MCF 10A (cell line): ENCODE measurements around the gene GVQW3. TPM values are rescaled to one million over a fixed set of nuclear protein-coding genes. Genes with fewer than 3 reads are reported as not detected.

Experiments
- BruUV-seq: library from RNA; stranded (reverse); fragments of 400-500 nt; replicated peaks from 2 replicates; lab custom pipeline; 2021; lab: Mats Ljungman, UMichigan
- CTCF ChIA-PET: fragments of 300-600 bp; sonication (Branson Sonifier 250); formaldehyde crosslinking; extraction: SDS; loops from one replicate; lab custom pipeline; 2021; ENCODE audit warnings: antibody characterized with exemption, inconsistent platforms; lab: Yijun Ruan, JAX
- POLR2A ChIA-PET: fragments of 300-600, 350-650 bp; sonication (Branson Sonifier 250); formaldehyde crosslinking; extraction: SDS; loops from one replicate; lab custom pipeline; 2020; ENCODE audit warnings: antibody characterized with exemption, inconsistent platforms; lab: Yijun Ruan, JAX
- DNase-seq: peaks from one replicate; pipeline ENCODE4 v3.0.0-alpha.2; 2018; ENCODE audit not compliant: unreplicated experiment
- H3K27ac Mint-ChIP-seq: one replicate; pipeline ENCODE4 v1.8.0; 2022; ENCODE audit warnings: mild to moderate bottlenecking, low read depth, mixed read lengths; ENCODE audit not compliant: unreplicated experiment
- H3K27me3 Mint-ChIP-seq: one replicate; pipeline ENCODE4 v1.8.0; 2022; ENCODE audit warnings: mixed read lengths; ENCODE audit not compliant: insufficient read depth, unreplicated experiment
- H3K36me3 Mint-ChIP-seq: one replicate; pipeline ENCODE4 v1.8.0; 2022; ENCODE audit warnings: mild to moderate bottlenecking, moderate library complexity, mixed read lengths; ENCODE audit not compliant: insufficient read depth, unreplicated experiment
- H3K4me1 Mint-ChIP-seq: one replicate; pipeline ENCODE4 v1.8.0; 2022; ENCODE audit warnings: mixed read lengths; ENCODE audit not compliant: insufficient read depth, unreplicated experiment
- H3K4me3 Mint-ChIP-seq: one replicate; pipeline ENCODE4 v1.8.0; 2022; ENCODE audit warnings: mild to moderate bottlenecking, moderate library complexity, mixed read lengths; ENCODE audit not compliant: unreplicated experiment
- H3K9me3 Mint-ChIP-seq: one replicate; pipeline ENCODE4 v1.8.0; 2022; ENCODE audit warnings: mixed read lengths; ENCODE audit not compliant: unreplicated experiment
- CTCF ChIP-seq: fragments of 200-600 bp; IDR thresholded peaks from one replicate; pipeline ENCODE4 v1.8.0; 2022; ENCODE audit warnings: antibody characterized with exemption, mild to moderate bottlenecking; ENCODE audit not compliant: unreplicated experiment
- intact Hi-C: fragments of 100-400 bp; cut with micrococcal nuclease; formaldehyde crosslinking; loops from 2 replicates; pipeline ENCODE4 v1.14.1; 2022
- total RNA-seq: library from RNA; stranded (reverse); gene quantifications from 2 replicates; pipeline ENCODE4 v1.2.3, GENCODE V29; 2022

Gene GVQW3
- total RNA-seq, 1 experiment from 2014 or later: 1.5 TPM

- Mint-ChIP-seq H3K27ac (no peak overlapping the region), H3K27me3 (no peaks in the 10 kb centered on the region), H3K4me1 (no peaks in the 10 kb centered on the region), H3K9me3 (no peaks in the 10 kb centered on the region), H3K36me3 (no peaks in the 10 kb centered on the region), H3K4me3 (no peak overlapping the region)
- intact Hi-C loops: no loop called here
- POLR2A ChIA-PET: no interaction called here
- BruUV-seq: no TSS peak
- no peak for DNase-seq
- TF ChIP-seq CTCF: no peak
- CTCF ChIA-PET: interaction anchor here (0.6 to 1.0 kb wide), 2 partner anchors 14 to 550 kb away, joined by 3 to 4 read pairs; no protein-coding TSS in a partner anchor
These were observed 25.2 kb downstream of the GVQW3 start for GRCh38 chr11:76406359-76406758.

GRCh38 chr11:76408171-76408965, 27.2 kb downstream of the GVQW3 start:
- no peak overlapping the region for H3K4me3 Mint-ChIP-seq
- no peaks in the 10 kb centered on the region for H3K9me3 Mint-ChIP-seq
- ChIA-PET POLR2A (interaction anchor here (0.5 to 1.3 kb wide), 3 partner anchors 22 to 36 kb away, joined by 3 to 5 read pairs (median 3); no protein-coding TSS in a partner anchor), CTCF (no interaction called here)
- no peak for TF ChIP-seq CTCF
- no peak overlapping the region for H3K27ac Mint-ChIP-seq
- no TSS peak for BruUV-seq
- DNase-seq: no peak
- peaks cover 19% of the 10 kb centered on the region for H3K27me3 Mint-ChIP-seq
- intact Hi-C loops: no loop called here
- H3K36me3 Mint-ChIP-seq: no peaks in the 10 kb centered on the region
- no peaks in the 10 kb centered on the region for H3K4me1 Mint-ChIP-seq

- CTCF ChIA-PET: interaction anchor here (0.6 kb wide), 1 partner anchor 269 kb away, joined by 3 read pairs; no protein-coding TSS in a partner anchor
- H3K9me3 Mint-ChIP-seq: no peaks in the 10 kb centered on the region
- no TSS peak for BruUV-seq
These were observed 29.8 kb downstream of the GVQW3 start for GRCh38 chr11:76410851-76411357.

More at GRCh38 chr11:76410851-76411357, 29.8 kb downstream of the GVQW3 start:
- no peak for DNase-seq
- H3K36me3 Mint-ChIP-seq: no peaks in the 10 kb centered on the region
- no peaks in the 10 kb centered on the region for H3K4me1 Mint-ChIP-seq
- intact Hi-C loops: no loop called here
- no peak overlapping the region for H3K27ac Mint-ChIP-seq
- no peak for TF ChIP-seq CTCF
- no peak overlapping the region for H3K4me3 Mint-ChIP-seq
- POLR2A ChIA-PET: no interaction called here
- H3K27me3 Mint-ChIP-seq: peaks cover 35% of the 10 kb centered on the region
